HG03439 (cell line): ENCODE data around the gene ARHGAP24.

Source experiments
- ATAC-seq: cut with Tn5 transposase; IDR thresholded peaks from one replicate; pipeline ENCODE4 v1.9.1; 2021; ENCODE audit warnings: mild to moderate bottlenecking, moderate library complexity; ENCODE audit not compliant: unreplicated experiment

The ARHGAP24 gene

GRCh38 chr4:85577307-85577706 lies 102.4 kb downstream of the ARHGAP24 start:
- no peak for ATAC-seq

- ATAC-seq = no peak
Observed at GRCh38 chr4:85579942-85580341, 105.0 kb downstream of the ARHGAP24 start.

GRCh38 chr4:85580489-85580888 lies 105.5 kb downstream of the ARHGAP24 start:
- ATAC-seq = no peak

GRCh38 chr4:85587952-85588351 lies 113.0 kb downstream of the ARHGAP24 start:
- ATAC-seq = no peak

- no peak for ATAC-seq
Observed at GRCh38 chr4:85591406-85592098, 116.6 kb downstream of the ARHGAP24 start.

GRCh38 chr4:85595098-85595775 lies 120.3 kb downstream of the ARHGAP24 start:
- ATAC-seq = no peak

DNA sequence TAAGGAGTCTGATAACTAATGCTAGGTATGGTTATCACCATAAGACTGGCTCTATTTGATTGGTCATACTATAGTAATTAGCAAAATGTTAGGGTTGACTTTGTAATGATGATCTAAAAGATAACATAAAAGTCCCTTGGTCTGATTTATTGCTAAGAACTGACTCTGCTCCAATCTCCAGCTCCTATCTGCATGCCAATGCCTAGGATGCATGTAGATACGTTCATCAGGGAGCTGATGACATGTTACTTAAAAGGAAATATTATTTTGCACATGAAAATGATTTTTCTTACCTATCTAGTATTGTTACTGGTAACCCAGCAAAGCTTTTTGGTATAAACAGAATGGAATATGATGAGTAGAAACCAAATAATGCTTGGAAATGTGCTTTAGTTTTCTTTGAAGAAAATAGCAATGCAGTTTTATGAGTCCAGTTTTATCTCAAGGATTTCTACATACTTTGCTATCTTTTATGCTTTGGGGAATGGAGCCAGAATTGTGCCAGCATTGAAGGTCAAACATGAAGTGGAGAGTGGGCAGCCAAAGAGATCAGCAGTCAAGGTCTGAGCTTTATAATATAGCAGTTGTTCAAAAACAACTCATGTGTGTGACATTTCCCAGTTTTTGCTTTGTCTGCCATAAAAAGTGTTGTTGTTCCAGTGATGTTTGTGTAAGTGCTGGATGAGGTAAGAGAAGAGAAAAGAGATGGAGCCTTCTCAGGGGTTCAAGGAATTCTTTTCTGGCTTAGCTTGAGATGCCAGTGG lies 121.0 kb downstream of the ARHGAP24 start:
- no peak for ATAC-seq

GRCh38 chr4:85598936-85599335 lies 124.0 kb downstream of the ARHGAP24 start:
- ATAC-seq = no peak

GRCh38 chr4:85600501-85600900 lies 125.6 kb downstream of the ARHGAP24 start:
- ATAC-seq = no peak

DNA sequence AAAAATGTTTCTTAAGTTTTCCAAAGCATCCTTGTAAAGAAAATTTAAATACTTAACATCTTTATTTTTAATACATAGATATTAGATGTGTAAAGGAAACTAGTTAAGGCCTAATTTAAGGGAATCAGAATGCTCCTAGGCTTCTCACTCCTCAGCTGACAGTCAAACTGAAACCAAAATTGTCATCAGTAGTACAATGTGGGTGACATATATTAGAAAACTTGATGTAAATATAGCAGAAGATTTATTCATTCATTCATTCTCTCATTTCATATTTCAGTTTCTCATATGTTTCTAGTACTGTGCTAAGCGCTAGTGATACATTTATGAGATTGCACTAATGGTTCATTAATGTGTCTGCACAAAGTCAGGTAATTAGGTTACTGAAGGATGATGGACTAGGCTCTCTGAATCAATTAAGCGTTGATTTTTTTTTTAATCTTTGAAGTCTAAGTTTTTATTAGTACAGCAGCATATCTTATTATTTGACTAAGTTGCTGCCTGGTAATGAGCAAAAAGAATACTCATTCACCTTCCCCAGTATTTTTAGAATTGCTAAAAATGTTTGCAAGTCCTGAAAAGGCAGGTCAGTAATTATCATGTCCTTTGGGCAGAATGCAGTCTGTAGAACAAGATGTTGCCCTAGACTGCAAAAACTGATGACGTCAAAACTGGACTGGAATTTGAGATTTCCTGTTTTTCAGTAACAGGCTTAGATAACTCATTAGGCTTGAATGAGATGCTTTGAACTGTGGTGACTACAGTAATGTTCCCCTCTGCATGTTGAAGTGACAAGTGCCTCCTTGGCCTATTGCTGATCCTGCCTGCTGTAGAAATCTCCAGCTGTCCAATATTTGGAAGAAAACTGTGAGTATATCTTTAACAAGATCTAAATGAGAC lies 128.7 kb downstream of the ARHGAP24 start:
- ATAC-seq = no peak

GRCh38 chr4:85606505-85606904 lies 131.6 kb downstream of the ARHGAP24 start:
- ATAC-seq = no peak

DNA sequence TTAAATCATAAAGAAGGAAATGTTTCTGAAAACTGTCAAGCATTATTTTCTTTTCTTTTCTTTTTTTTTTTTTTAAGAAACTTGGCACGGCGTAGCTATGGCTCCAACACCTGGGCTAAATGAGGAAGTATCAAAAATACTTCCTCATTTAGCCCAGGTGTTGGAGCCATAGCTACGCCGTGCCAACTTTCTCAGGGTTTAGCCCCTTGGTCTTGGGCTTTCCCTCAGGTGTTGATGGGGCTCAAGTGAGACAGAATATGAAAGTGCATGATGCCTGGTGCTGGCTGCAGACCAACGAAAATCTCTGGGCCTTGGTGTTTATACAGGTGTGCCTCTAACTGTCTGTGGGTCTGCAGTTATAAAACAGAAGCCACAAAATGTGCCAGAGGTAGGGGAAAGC lies 132.7 kb downstream of the ARHGAP24 start:
- peak; percentile 39 for ATAC-seq

- ATAC-seq = peak; percentile 95
Observed at GRCh38 chr4:85610450-85610849, 135.5 kb downstream of the ARHGAP24 start.

DNA sequence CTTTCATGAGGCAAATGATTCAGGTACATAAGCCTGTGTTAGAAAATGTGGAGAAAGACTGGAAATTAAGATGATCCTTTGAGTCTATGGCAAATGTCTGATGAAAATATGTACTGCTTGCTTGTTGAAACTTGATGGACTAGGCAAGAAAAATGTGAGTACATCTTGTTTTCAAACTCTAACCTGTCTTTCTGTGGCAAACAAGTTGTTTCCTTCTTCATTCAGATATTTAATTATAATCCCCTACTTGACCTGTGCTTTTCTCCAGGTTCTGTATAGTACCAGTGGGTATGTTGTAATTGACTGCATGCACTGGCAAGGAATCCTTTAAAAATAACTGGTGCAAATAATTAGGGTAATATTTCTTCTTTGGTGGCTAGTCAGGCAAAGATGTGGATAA lies 136.7 kb downstream of the ARHGAP24 start:
- no peak for ATAC-seq

- no peak for ATAC-seq
Observed at GRCh38 chr4:85613901-85614300, 139.0 kb downstream of the ARHGAP24 start.

DNA sequence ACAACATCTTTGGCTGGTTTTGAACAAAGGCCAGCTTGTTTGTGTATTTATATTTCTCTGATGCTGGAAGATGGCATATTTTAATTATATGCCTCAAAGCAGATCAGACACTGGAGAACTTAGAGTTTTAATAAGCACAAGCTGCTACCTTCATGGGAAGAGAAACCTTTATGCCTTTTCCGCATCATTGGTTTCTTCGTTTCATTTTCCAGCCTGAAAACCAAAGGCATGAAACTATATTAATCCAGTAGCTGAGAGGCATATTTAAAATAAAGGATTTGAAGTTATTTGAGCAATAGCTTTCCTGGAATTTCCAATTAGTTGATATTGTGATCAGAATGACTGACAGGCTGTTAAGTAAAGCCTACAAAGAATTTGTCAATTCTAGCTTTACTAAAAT lies 141.0 kb downstream of the ARHGAP24 start:
- ATAC-seq = no peak

- ATAC-seq = no peak
Observed at GRCh38 chr4:85617202-85617601, 142.3 kb downstream of the ARHGAP24 start.

DNA sequence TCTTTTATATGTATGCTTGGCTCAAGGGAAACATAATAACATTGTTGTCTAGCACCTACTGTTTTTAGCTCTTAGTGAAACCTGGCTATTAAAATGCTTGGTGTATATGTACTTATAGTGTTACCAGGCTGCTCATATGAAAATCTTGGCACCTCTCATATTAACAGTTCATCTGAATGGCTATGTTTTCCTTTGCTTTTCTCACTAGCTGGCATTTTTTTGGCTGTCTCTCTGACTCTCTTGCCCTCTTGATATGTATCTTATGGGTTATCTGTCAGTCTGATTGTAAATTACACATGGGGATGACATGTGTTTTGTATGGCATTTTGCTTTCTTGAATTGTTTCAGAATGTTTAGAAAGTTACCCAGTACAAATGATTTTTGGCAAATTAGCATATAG lies 158.0 kb downstream of the ARHGAP24 start:
- ATAC-seq = no peak

GRCh38 chr4:85637778-85638177 lies 162.8 kb downstream of the ARHGAP24 start:
- ATAC-seq = no peak

- no peak for ATAC-seq
Observed at GRCh38 chr4:85639946-85640345, 165.0 kb downstream of the ARHGAP24 start.
